ENCODE results near the gene NAALADL1.
A peak's percentile ranks its signal among the peaks of the same experiment; 100 is the strongest.

Gene NAALADL1, protein sequence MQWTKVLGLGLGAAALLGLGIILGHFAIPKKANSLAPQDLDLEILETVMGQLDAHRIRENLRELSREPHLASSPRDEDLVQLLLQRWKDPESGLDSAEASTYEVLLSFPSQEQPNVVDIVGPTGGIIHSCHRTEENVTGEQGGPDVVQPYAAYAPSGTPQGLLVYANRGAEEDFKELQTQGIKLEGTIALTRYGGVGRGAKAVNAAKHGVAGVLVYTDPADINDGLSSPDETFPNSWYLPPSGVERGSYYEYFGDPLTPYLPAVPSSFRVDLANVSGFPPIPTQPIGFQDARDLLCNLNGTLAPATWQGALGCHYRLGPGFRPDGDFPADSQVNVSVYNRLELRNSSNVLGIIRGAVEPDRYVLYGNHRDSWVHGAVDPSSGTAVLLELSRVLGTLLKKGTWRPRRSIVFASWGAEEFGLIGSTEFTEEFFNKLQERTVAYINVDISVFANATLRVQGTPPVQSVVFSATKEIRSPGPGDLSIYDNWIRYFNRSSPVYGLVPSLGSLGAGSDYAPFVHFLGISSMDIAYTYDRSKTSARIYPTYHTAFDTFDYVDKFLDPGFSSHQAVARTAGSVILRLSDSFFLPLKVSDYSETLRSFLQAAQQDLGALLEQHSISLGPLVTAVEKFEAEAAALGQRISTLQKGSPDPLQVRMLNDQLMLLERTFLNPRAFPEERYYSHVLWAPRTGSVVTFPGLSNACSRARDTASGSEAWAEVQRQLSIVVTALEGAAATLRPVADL

DNA sequence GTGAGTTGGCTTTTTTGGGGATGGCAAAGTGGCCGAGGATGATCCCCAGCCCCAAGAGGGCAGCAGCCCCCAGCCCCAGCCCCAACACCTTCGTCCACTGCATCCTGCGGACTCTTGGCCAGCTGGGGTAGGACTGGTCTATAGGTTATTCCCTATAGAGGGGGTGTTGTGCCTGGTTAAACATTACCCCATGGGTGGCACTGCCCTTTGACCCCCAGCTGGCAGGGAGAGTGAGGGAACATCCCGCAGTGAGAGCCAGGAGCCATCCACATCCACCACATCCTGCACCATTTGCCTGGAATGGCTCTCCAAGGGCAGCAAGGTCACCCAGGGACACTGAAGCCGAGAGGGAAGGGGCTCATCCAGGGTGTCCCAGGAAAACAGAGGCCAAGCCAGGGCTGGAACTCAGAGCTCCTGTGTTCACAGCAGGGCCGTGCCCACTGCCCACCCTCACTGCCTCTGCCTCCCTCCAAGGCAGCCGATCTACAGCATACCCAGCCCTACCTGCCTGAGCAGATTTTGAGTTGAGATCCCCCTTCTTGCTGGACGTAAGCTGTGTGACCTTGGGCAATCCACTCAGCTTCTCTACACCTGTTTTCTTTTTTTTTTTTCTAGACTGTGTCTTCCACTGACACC is at the start of gene NAALADL1:
Gene NAALADL1 (minus strand): TSS at position 135 of the 636 bp plus-strand sequence. CDS start 32 bp downstream, at position 103.
- no peak for DNase-seq (ENCODE audit: low spot score)

DNA sequence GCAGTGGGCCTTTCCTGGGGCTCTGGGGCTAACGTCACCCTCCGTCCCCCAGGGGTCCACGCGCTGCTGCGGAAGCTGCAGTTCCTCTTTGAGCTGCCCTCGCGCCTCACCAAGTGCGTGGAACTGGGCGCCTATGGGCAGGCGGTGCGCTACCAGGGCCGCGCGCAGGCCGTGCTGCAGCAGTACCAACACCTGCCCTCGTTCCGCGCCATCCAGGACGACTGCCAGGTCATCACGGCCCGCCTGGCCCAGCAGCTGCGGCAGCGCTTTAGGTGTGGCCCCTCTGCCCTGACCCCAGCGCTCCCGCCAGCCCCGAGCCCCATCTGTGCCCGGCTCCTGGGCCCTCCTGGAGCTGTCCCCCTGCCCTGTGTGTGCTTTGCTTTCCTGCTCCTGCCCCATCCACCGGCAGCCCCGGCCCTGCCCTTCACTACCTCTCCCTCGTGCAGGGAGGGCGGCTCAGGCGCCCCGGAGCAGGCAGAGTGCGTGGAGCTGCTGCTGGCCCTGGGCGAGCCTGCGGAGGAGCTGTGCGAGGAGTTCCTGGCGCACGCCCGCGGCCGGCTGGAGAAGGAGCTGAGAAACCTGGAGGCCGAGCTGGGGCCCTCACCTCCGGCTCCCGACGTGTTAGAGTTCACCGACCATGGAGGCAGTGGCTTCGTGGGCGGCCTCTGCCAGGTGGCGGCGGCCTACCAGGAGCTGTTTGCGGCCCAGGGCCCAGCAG is 49.6 kb upstream of the NAALADL1 start:
- no peak for DNase-seq (ENCODE audit: low spot score)

DNA sequence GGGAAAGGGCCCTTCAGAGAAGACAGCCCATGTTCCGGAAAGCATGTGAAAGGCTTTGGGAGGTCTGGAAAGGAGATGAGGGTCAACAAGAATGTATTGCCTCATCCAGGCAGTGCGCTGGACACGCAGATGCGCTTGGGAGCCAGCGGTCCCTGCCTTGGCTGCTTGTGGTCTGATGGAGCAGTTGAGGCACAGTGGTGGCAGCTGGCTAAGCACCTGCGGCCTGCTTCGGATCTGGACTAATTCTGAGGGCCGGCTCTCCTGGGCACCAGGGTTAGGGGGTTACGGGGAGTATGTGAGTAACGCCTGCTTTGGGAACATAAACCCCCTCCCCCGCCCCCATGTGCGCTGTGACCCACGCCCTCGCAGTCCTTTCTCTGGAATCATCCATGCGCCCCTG is 48.7 kb upstream of the NAALADL1 start:
- DNase-seq (ENCODE audit: low spot score), result no peak

DNA sequence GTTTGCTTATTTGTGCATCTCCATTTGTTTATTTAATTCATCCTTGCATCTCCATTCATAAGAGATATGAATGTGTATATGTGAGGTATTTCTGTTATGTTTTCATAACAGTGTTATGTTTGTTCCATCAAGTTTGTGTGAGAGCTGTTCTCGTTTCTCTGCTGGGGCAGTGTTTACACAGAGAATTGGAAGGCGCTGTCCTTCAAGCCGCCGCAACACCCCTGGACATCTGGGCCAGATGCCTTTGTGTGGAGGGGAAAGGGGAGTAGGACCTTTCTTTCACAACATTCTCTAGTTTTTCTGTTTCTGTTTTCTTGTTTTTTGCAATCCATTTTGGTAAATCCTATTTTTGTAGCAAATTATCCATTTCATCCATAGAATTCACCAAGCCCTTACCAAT is 46.3 kb upstream of the NAALADL1 start:
- DNase-seq (ENCODE audit: low spot score), result no peak

DNA sequence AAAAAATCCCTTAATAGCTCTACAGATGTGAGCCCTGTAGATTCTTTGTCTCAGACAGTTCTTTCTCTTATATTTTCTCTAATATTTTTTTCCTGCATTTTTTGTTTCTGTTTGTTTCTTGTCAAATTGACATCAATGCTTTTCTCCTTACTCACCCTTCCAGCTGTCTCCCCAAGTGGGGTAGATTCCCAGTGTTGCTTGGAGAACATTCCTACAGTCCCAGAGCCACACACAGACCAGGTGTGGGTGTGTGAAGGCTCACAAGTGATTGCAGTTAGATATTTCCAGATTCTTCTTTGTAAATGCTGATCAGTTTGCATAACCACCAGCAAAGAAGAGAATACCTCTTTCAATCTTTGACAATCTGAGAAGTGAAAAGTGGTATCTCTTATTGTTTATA is 45.1 kb upstream of the NAALADL1 start:
- no peak for DNase-seq (ENCODE audit: low spot score)

DNA sequence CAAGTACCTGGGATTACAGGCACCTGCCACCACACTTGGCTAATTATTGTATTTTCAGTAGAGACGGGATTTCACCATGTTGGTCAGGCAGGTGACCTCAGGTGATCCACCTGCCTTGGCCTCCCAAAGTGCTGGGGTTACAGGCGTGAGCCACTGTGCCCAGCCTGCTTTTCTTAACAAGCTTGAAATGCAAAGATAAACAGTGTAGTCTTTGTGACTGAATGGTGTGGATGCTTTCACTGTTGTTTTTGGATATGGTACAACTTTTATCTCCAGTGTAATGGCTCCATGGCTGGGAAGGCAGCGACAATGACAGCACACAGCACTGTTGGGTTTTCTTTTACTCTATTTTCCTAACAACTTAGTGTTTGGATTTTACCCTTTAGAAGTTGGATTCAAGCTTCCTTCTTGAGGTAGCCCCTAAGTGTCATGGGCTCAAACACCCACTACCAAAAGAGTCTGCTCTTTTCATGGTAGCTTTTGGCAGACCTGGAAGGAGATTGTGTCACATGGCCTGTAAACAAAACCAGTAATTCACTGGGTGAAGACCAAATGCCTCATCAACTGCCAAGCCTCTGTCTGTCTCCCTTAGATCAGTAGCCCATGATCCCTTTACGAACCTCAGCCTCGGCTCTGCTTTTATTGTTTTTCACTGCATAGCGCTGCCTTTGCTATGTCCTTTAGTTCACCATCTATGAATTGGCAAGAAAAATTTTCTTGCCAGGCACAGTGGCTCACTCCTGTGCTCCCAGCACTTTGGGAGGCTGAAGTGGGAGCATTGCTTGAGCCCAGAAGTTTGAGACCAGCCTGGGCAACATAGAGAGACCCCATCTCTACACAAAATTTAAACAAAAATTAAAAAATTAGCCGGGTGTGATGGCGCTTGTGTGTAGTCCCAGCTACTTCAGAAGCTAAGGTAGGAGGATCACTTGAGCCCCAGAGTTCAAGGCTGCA is 44.1 kb upstream of the NAALADL1 start:
- DNase-seq (ENCODE audit: low spot score), result no peak

DNA sequence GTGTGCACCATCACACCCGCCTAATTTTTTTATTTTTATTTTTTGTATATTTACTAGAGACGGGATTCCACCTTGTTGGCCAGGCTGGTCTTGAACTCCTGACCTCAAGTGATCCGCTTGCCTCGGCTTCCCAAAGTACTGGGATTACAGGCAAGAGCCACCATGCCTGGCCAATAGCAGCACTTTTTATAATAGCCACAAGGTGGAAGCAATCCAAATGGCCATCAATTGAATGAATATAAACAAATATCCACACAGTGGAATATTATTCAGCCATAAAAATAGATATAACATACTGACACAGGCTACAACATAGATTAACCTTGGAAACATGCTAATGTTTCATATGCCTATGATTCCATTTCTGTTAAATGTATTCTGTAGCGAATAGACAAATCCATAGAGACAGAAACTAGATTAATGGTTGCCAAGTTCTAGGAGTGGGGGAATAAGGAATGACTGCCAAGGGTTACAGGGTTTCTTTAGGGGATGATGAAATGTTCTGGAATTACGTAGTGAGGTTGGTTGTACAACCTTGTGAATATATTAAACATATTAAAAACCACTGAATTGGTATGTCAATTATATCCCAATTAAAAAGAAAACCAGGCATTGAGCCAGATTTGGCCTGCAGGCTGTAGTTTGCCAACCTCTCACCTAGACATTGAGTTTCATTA is 42.5 kb upstream of the NAALADL1 start:
- no peak for DNase-seq (ENCODE audit: low spot score)

DNA sequence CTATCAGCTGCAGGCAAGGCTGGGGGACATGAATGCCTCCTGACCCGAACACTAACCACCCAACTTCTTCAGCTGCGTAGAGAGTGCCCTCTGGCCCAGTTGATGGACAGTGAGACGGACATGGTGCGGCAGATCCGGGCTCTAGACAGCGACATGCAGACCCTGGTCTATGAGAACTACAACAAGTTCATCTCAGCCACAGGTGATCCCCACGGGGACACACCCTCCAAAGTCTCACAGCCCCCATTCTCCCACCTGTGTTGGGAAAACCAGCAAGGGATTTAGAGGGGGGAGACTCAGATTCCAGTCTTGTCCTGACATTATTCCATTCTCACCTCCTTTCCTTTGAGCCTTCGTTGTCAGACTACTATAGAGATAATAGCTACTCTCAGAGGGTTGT is 38.6 kb upstream of the NAALADL1 start:
- DNase-seq (ENCODE audit: low spot score), result no peak

DNA sequence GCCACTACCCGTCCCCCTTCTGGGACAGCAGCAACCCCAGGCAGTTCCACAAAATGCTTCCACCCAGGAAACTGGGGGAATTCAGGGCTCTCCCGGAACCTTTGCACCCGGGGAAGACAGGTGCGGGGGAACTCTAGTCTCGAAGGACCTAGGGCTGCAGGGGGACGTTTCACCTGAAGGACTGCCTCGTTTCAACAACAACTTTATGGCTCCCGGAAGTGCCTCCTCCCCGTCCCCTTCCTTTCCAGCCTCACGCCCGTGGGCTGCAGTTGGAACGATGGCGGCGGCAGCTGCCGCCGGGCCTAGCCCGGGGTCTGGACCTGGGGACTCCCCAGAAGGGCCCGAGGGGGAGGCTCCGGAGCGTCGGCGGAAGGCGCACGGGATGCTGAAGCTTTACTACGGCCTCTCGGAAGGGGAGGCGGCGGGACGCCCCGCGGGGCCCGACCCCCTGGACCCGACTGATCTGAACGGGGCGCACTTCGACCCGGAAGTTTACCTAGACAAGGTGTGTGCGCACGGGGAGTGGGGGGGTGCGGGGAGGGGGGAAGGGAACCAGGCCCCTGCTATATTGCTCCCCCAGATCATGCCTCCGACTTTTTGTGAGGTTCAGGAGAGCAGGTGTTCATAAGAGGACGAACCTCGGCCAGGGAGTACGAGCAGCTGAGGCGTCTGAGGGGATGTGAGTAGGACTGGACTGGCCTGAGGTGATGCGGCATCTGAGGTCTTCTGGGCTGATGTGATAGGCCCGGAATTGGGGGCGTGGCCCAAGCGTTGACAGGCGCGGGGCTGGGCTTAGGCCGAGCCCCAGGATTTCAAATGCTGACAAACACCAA is 37.8 kb upstream of the NAALADL1 start, which contains the start of gene VPS51:
Gene VPS51 (plus strand): TSS at position 241 of the 833 bp plus-strand sequence. CDS start 37 bp downstream, at position 278.
- peak; percentile 92 for DNase-seq (ENCODE audit: low spot score)

DNA sequence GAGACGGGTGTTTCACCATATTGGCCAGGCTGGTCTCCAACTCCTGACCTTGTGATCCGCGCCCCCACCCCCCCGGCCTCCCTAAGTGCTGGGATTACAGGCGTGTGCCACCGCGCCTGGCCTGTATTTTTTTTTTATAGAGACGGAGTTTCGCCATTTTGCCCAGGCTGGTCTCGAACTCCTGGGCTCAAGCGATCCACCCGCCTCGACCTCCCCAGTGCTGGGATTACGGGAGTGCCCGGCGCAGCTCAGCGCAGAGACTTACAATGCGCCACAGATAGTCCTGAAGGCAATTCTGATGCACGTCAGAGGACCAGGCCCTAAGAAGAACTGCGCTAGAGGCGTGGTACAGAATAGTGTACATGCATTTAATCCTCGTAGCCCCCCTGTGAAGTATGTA is 37.1 kb upstream of the NAALADL1 start:
- no peak for DNase-seq (ENCODE audit: low spot score)

DNA sequence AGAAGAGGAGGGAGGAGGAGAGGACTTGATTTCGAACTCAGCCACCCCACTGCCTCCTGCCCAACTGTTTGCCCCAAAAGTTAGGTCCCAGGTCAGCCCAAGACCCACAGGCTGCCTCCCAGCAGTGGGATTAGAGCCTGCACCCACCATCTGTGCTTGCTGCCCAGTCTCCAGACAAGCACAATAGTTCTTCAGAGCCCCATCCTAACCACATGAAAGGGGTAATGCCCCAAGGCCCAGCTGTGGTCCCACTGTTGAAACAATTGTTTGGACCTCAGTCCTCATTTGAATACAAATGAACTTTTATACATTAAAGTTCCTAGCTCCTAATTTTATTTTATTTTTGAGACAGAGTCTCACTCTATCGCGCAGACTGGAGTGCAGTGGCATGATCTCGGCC is 32.3 kb upstream of the NAALADL1 start:
- DNase-seq (ENCODE audit: low spot score), result no peak

DNA sequence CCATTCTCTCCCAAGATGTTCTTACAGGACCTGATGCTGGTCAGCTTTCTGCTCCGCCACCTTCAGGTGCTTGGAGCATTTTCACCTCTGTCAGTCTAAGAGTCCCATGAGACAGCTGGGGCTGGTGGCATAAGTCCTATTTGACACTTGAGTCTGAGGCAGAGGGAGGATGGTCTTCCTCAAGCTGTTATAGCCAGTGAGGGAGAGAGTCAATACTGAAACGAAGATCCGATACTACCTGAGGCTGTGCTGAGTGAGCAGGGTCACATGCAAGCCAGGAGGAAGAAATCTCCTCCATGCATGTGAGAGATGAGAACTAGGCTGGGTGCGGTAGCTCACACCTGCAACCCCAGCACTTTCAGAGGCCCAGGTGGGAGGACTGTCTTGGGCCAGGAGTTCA is 31.3 kb upstream of the NAALADL1 start:
- no peak for DNase-seq (ENCODE audit: low spot score)

DNA sequence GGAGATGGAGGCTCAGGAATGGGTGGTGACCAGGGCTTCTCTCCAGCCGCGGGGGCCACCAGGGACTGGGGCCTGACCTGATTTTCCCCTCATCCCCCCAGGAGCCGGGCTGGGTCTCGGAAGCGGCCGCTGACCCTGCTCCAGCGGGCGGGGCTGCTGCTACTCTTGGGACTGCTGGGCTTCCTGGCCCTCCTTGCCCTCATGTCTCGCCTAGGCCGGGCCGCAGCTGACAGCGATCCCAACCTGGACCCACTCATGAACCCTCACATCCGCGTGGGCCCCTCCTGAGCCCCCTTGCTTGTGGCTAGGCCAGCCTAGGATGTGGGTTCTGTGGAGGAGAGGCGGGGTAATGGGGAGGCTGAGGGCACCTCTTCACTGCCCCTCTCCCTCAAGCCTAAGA is 29.5 kb upstream of the NAALADL1 start:
- DNase-seq (ENCODE audit: low spot score), result no peak

DNA sequence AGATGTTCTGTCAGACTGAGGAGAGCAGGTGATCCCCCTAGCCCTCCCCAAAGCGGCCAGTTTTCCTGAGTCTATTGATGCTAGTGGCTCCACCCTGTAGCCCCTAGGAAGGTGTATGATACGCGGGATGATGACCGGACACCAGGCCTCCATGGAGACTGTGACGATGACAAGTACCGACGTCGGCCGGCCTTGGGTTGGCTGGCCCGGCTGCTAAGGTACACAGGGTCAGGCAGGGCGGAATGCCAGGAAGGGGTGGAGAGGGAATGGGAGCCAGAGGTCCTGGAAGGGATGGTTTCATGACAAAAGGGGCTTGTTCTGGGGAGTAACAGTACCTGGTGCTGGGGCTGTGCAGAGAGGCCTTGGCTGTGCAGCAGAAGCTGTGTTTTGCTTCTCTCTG is 28.9 kb upstream of the NAALADL1 start:
- DNase-seq (ENCODE audit: low spot score), result no peak

DNA sequence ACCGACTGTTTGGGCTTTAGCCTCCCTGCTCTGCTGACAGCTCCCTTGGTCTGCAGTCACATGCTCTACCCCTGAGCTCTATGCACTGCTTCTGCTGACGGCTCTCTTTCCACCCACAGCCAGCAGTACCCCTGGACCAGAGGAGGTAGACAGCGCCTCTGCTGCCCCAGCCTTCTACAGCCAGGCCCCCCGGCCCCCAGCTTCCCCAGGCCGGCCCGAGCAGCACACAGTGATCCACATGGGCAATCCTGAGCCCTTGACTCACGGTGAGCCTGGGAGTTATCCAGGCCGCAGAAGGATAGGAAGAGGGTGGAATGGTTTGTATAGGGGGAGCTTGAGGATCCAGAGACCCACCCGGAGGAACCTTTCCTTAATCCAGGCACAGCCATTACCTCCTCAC is 28.5 kb upstream of the NAALADL1 start:
- no peak for DNase-seq (ENCODE audit: low spot score)

DNA sequence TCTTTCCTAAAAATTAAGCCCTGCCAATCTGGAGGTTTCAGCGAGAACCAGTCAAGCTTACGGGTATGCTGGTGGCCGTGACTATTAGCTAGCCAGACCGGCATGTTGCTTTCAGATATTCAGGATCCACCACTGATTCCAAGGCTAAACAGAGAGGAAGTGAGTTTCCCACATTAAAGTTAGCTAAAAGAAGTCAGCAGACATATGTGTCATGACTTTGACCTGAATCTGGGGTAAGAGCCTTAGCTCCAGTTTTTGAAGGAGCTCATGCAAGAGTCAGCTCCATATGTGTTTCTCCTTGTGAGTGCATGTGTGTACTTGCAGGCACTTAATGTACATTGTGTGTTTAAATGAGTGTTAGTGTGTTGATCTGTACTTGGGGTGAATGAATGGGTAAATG is 27.1 kb upstream of the NAALADL1 start:
- no peak for DNase-seq (ENCODE audit: low spot score)

DNA sequence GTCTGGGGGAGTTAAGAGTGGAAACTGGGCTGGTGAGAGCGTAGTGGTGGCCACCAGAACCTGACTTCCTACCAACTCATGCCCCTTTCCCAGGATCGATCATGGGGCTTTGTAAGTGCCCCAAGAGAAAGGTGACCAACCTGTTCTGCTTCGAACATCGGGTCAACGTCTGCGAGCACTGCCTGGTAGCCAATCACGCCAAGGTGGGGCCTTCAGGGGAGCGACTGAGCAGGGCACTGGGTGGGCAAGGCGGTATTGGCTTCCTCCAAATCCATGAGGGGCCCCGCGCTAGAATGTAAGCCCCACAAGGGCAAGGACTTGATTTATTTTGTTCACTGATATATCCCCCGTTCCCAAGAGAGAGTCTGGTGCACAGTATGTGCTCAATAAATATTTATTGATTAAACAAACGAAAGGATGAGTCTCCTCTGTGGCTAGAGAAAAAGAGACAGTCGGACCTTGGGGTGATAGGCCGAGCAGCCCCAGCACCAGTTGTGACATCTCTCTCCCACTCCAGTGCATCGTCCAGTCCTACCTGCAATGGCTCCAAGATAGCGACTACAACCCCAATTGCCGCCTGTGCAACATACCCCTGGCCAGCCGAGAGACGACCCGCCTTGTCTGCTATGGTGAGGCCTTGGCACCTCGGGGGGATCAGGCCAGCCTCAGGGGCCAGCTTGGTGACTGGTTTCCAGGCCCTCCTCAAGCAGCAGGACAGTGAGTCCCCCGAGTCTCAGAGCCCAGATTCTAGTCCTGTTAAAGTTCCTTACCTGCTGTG is 26.4 kb upstream of the NAALADL1 start:
- no peak for DNase-seq (ENCODE audit: low spot score)

DNA sequence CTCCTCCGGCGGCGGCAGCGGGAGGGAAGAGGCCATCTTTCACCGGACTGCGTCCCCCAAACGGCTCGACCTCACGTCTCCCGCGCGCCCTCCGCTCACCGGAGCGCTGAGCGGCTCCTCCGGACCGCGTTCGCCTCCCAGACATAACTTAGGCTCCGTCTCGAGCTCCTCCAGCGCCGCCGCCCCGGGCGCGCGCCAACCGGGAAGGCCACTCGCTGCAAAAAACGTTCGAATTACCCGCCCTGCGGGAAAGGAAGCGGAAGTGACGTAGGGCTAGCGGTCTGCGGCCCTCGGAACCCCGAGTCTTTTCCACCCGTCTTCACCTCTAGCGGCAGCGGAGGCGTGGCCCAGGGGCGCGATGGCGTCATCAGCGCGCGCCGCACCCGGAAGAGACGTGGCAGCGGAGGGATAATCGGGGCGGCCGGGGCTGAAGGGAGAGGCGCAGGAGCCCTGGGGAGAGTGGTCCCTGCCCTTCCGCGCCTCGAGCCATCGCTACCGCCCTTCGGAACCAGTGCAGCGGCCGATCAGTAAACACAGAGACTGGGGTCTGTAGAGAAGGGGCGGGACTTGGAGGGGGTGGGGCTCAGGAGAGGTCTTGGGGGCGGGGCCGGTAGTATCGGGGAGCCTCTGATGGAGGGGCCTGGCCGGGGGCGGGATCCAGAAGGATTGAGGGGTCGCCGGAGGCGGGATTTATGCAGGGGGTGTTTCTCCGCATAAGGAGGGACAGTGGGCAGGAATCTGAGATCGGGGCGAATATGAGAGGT is 25.7 kb upstream of the NAALADL1 start, which contains the start of the genes CDCA5 and ZFPL1:
Gene CDCA5 (minus strand): TSS at position 207 of the 764 bp plus-strand sequence. CDS start 62 bp downstream, at position 145.
Gene ZFPL1 (plus strand): TSS at position 389 of the 764 bp plus-strand sequence. CDS start 477 bp downstream, outside the sequence.
- DNase-seq (ENCODE audit: low spot score), result peak; percentile 94
